ENCODE results near the gene CFD. TPM values are rescaled to one million over a fixed set of nuclear protein-coding genes. Genes with fewer than 3 reads are reported as not detected.
"Not testable (repeated sequence)": the region's sequence is repeated elsewhere in the genome, so short reads cannot be mapped to it uniquely, and the experiment has no call there.

The CFD gene
- total RNA-seq, 1 donor from 2014 or later: 139 TPM

DNA sequence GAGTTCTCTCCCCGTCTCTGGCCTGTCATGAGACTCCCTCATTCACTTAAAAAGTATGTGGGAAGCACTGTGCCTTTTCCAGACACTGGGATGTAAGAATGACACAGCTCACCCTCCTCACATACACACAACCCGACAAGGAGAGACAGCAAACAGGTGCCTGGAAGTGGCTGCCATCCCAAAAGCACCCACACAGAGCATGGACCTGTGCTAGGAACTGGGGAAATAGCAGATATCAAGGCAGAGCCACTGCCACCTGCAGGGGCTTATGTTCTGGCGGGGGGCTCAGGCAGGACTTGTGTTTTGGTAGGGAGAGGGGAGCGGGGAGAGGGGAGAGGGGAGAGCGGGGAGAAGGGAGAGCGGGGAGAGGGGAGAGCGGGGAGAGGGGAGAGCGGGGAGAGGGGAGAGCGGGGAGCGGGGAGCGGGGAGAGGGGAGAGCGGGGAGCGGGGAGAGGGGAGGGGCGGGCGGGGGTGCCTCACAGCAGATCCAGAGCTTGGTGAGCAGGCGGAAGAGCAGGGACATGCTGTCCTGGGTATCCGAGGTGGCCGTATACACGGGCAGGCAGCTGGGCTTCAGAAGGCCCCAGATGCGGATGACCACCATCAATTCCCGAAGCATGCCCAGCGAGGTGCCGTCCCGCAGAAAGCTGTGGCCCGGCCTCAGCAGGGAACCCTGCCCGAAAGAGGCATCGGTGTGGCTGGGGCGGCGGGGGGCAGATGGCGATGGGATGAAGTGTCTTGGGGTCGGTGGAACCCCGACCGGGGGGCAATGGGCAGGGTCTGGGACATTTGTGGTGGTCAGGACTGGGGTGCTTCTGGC, 12.2 kb downstream of the CFD start:
- DNase-seq (ENCODE audit: low spot score): no peak

DNA sequence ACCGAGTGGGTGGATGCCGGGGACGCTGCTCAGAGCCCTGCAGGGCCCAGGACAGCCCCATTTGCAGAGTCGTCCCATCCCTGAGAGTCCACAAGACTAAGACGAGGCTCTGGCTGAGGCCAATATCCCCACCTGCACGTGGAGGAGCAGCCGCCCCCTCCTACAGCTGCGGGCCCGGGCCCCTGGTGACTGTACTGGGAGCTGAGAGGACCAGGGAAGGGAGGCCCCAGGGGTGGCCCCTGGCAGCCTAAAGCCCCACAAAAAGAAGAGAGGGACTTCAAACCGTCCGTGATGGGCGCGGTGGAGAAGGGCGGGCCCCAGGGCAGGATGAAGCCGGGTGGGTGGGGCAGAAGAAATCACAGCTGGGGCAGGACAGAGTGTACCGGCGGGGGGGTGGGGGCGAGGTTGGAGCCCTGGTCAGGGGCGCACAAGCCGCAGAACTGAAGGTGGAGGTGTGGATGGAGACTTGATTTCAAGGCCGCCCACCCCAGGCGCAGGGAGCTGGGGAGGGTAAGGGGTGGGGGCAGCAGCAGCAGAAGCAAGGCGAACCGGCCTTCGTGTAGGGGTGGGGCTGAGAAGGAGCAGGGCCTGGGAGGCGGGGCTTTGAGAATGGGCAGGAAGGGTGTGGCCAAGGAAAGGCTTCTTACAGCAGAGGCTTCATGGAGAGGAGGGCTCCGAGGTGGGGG, 12.9 kb downstream of the CFD start:
- DNase-seq (ENCODE audit: low spot score): peak; percentile 89

DNA sequence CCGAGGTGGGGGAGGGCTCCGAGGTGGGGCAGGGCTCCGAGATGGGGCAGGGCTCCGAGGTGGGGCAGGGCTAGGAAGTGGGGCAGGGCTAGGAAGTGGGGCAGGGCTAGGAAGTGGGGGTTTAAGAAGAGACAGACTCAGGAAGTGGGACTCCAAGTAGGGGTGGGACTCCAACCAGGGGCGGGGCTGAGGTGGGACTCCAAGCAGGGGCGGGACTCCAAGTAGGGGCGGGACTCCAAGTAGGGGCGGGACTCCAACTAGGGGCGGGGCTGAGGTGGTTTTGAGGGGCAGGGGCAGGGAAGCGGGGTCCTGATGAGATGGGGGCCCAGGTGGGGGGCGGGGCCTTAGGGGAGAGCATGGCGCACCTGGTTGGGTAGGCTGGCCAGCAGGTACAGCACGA, 13.6 kb downstream of the CFD start:
- no peak for DNase-seq (ENCODE audit: low spot score)

DNA sequence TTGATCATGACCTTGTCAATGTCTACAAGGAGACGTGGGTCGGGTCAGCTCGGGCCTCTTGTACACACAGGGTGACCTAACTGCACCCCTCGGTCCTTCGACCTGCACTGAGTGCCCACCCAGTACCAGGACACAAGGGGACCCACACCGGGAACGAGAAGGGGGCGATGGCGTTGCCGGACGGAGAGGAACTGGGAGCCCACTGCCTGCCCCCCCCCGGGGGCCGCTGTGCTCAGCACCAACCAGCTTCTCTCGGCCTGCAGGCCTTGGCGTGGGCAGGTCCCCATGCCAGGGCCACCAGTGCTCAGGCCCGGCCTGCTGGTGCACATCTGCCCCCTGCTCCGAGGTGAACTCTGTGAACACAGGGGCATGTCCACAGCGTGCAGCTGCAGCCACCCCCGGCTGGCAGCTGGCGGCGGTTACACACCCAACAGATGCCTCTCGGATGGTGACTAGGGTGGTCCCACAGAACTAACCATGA, 14.1 kb downstream of the CFD start:
- DNase-seq (ENCODE audit: low spot score): no peak

DNA sequence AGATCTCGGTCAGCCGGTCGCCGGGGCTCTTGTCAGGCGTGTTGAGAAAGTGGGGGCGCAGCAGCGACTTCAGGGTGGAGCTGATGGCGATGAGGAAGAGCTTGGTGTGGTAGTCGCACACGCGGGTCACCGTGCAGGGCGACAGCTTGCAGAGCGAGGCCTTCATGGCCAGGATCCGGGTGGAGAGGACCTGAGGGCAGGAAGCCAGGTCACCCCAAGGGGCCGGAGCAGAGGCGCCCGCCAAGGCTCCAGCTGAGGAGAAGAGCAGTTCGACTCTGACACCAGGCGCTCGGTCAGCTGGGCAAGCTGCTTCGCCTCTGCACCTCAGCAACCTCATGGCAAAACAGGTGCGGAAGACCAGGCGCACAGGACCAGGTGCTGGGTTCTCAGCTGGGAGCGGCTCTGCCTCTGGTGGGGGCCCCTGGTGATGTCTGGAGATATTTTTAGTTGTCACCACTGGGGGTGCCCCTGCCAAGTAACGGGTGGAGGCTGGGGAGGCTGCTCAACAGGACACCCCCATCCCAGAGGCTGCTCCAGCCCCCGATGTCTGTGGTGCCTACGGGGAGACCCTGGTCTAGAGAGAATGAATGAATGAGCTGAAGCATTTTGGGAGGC, 15.9 kb downstream of the CFD start:
- no peak for DNase-seq (ENCODE audit: low spot score)

DNA sequence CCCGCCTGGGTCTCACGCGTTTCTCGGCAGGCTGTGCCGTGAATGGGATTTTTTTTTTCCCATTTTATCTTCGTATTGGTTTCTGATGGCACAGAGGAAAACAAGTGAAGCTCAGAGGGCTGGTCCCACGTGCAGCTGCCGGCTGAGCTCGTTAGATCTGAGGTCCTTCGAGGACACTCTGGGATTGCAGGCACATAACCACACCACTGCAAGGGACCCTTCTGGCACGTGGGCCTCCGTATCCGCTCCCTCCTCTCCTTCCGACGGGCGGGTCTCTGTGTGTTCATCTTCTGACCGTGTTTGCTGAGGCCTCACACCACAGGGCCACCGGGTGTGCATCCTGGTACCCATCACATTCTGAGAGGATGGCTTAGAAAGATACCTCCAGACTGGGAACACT, 16.6 kb downstream of the CFD start:
- no peak for DNase-seq (ENCODE audit: low spot score)

DNA sequence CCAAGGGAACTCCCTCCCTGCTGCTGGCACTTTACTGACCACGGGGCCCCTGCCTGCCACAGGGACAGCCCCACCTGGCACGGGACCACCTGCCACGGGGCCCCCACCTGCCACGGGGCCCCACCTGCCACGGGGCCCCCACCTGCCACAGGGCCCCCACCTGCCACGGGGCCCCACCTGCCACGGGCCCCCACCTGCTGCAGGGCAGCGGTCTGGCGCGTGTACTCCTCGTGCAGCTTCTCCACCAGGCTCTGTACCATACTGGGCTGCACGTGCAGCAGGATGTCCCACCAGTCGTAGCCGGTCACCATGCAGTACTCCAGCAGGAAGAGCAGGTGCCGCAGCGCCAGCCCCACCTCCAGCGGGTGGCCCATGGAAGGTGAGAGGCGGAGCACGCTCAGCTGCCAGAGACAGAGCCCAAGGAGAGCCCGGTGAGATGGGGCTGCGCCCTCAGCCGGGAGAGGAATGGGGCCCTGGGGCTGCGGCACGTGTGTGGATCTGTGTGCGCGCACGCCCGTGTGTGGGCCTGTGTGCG, 17.4 kb downstream of the CFD start:
- no peak for DNase-seq (ENCODE audit: low spot score)

DNA sequence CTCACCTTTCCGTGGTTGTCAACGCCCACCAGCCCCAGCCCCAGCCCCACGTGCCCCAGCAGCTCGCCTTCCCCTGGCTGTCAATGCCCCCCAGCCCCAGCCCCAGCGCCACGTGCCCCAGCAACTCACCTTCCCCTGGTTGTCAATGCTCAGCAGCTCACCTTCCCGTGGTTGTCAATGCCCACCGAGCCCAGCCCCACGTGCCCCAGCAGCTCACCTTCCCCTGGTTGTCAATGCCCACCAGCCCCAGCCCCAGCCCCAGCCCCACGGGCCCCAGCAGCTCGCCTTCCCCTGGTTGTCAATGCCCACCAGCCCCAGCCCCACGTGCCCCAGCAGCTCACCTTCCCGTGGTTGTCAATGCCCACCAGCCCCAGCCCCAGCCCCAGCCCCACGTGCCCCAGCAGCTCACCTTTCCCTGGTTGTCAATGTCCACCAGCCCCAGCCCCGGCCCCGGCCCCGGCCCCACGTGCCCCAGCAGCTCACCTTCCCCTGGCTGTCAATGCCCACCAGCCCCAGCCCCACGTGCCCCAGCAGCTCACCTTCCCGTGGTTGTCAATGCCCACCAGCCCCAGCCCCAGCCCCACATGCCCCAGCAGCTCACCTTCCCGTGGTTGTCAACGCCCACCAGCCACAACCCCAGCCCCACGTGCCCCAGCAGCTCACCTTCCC, 18.7 kb downstream of the CFD start:
- DNase-seq (ENCODE audit: low spot score): not testable (repeated sequence)

DNA sequence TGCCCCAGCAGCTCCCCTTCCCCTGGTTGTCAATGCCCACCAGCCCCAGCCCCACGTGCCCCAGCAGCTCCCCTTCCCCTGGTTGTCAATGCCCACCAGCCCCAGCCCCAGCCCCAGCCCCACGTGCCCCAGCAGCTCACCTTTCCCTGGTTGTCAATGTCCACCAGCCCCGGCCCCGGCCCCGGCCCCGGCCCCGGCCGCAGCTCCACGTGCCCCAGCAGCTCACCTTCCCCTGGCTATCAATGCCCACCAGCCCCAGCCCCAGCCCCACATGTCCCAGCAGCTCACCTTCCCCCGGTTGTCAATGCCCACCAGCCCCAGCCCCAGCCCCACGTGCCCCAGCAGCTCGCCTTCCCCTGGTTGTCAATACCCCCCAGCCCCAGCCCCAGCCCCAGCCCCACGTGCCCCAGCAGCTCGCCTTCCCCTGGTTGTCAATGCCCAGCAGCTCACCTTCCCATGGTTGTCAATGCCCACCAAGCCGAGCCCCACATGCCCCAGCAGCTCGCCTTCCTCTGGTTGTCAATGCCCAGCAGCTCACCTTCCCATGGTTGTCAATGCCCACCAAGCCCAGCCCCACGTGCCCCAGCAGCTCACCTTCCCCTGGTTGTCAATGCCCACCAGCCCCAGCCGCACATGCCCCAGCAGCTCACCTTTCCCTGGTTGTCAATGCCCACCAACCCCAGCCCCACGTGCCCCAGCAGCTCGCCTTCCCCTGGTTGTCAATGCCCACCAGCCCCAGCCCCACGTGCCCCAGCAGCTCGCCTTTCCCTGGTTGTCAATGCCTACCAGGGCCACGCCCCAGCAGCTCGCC, 19.5 kb downstream of the CFD start:
- not testable (repeated sequence) for DNase-seq (ENCODE audit: low spot score)

DNA sequence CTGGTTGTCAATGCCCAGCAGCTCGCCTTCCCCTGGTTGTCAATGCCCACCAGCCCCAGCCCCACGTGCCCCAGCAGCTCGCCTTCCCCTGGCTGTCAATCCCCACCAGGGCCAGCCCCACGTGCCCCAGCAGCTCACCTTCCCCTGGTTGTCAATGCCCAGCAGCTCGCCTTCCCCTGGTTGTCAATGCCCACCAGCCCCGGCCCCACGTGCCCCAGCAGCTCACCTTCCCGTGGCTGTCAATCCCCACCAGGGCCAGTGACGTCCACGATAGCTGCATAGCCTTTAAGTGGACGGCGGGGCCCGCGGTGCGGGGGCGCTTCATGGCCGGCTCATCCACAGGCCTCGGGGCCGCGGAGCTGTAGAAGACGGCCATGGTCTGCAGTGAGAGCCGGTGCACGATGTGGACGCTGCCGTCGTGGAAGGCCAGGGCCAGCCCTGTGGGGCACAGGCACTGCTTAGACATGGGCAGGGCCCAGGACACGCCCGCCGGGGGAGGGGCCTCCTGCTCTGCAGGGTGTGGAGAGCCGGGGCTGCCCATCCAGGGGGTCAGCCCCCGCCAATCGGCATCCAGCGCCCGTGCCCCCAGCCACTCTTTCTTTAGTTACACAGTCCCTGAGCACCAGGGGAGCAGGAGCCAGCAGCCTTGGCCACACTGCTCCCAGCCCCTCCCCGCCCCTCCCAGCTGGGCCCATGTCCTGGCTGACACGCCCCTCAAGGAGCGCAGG, 20.4 kb downstream of the CFD start:
- DNase-seq (ENCODE audit: low spot score): no peak

DNA sequence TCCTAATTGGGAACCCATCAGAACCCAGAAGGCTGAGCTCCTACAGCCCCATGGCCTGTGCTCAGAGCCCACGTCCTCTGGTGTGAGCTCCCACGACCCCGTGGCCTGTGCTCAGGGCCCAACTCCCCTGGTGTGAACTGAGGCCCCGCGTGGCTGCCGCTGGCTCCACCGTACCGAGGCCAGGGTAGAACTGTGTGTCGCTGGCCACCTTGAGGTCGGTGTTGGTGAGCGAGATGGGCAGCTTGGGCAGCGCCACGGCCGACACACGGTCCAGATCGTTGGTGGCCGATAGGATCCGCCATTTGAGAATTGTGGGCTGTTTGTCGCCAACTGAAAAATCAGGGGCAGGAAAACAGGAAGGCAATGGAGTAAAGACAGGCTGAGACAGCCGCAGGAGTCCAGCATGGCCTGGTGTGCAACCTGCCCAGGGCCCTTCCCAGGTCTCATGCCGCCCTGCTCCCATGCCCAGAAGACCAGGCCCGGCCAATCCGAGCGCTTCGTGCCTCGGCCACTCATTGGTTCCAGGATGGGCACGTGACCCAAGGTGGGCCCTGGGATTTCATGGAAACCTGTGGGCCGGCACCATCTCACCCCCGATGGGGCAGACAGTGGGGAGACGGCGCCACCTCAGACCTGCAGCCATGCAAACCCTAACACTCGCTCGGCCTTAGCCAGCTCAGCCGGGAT, 22.1 kb downstream of the CFD start:
- no peak for DNase-seq (ENCODE audit: low spot score)

DNA sequence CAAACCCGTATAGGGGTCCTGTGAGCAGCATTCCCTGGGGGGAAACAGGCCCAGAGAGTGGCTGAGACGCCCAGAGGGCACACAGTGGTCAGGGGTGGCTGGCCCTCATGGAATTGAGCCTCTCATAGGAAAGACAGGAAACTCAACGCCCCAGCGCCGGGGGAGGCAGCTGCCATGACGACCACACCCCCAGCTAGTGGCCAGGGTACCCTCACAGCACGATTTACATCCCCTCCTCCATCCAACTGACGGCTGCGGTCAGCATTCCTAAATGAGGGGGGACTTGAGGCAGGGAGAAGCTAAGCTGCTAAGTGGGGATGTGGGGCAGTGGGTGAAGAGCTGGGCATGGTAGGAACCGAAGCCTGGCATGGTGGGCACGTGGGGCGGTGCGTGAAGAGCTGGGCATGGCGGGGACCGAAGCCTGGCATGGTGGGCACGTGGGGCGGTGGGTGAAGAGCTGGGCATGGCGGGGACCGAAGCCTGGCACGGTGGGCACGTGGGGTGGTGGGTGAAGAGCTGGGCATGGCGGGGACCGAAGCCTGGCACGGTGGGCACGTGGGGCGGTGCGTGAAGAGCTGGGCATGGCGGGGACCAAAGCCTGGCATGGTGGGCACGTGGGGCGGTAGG, 23.5 kb downstream of the CFD start:
- no peak for DNase-seq (ENCODE audit: low spot score)

DNA sequence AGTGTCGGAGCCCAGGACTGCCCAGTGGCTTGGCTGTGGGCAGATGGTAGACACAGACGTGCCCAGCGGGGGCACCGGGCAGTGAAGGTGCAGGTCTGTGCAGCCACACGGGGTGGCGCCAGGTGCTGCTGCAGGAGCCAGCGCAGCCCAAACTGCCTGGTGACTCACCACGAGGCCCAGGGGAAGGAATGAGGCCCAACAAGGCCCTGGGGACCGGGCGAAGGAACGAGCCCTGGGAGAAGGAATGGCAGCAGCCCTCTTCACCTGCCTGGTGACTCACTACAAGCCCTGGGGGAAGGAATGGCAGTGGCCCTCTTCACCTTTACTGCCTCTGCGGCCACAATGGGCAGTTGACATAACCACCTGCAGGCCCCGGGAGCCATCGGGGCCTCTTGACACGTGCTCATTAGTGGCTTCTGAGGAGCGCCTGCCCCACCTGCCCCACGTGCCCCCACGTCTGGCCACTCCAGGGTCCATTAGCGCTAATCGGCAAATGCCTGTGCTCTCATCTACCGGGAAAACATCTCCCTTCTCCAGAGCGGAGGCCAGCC, 24.3 kb downstream of the CFD start:
- no peak for DNase-seq (ENCODE audit: low spot score)

DNA sequence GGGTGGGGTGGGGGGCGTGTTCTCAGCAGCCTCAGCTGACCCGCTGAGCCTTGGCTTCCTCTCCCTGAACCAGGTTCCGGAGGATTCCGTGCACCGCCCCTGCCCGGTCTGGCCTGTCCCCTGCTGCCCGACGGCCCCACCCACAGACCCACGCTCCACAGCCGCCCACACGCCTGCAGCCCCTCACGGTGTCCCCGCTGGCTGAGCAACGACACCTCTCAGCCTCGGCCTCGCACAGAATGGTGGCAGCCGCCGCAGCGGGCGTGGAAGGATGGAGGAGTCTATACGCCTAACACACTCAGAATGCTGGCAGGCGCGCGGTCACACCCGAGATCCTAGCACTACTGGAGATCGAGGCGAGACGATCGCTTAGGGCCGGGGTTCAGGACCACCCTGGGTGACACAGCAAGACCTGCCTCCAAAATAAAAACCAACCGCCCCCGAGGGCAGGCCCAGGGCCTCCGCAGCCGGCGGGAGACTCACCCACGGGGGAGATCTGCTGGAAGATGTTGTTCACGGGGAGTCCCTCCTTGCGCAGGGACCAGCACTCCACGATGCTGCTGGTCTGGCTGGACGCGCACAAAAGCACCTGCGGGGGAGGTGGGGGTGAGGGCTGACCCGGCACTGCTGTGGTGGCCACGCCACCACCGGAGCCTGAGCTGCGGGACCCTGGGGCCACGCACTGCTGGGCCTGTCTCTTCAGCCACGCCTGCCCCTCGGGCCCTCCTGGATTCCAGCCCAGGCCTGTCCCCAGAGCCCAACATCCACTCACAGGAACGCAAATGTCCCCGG, 25.2 kb downstream of the CFD start:
- no peak for DNase-seq (ENCODE audit: low spot score)

DNA sequence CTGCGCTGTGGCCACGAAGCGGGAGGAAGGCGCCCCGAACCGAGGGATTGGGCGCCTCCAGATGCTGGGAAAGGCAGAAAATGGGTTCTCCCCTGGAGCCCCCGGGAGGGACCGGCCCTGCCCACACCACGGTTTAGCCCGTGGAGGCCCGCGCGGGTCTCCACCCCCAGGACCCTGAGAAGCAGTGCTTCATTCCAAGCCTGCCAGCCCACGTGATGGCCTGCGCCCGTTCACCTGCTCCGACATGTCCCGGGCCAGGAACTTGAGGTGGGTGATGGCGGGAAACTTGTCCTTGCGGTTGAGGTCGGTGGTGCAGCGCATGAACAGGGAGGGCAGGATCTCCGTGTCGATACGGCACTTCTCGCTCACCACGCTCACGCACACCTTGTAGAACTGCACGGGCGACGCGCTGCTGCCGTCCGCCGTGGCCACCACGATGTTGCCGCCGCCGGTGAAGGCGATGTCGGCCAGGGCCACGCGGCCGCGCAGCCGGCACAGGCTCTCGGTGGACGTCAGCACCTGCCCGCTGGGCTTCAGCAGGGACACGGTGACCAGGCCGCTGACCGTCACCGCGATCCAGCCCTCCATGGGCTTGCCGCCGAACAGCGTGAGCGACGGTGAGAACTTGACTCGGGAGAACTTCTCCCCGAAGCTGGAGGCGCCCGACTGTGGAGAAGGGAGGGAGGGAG, 26.2 kb downstream of the CFD start:
- DNase-seq (ENCODE audit: low spot score): no peak

DNA sequence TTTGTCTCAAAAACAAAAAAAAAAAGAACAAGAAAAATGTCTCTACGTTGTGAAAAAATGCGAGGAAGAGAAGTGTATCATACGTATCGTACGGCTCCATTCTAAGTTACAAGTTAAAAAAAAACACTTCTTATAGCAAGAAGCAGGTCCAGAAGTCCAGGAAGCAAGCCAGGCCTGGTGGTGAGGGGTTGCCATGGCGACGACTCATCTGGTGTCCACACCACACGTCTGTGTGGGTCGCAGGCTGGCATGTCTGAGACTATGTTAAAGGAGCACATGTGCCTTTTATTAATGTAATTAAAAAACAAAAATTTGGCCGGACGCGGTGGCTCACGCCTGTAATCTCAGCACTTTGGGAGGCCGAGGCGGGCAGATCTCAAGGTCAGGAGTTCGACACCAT, 27.6 kb downstream of the CFD start:
- no peak for DNase-seq (ENCODE audit: low spot score)

DNA sequence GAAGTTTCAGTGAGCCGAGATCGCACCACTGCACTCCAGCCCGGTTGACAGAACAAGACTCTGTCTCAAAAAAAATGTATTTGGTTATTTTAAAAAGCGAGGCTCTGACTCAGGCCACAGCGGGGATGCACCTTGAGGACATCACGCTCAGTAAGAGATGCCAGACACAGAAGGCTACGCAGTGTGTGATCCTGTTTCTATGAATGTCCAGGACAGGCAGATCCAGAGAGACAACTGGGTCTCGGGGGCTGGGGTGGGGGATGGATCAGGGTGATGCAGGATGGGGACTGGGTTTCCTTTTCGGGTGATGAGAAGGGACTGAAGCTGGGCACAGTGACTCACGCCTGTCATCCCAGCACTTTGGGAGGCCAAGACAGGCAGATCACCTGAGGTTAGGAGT, 28.1 kb downstream of the CFD start:
- no peak for DNase-seq (ENCODE audit: low spot score)

Data from ureter (tissue), 1 donor.